CD4-positive, alpha-beta T cell treated with Interferon alpha-2 for 1 hour (primary cell): ENCODE data around the gene DHRS3.

Experiments used
- DNase-seq, 2 donors: peaks; one replicate each; pipeline ENCODE4 v3.0.0-alpha.2; 2020 to 2022

Gene DHRS3

DNA sequence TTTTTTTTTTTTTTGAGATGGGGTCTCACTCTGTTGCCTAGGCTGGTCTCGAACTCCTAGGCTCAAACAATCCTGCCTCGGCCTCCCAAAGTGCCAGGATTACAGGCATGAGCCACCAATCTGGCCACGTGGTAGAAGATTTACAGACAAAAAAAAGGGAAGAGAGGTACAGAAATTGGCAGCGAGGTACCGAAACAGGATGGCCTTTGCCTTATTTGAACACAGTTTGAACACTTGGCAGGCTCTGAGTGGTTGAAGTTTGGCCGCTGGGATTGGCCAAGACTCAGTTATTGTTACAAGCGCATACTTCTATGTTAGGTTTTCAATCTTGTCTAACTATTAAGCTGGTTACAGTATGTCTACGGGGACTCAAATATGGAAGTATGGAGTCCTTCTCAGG, 19.7 kb upstream of the DHRS3 start:
- no peak for DNase-seq

DNA sequence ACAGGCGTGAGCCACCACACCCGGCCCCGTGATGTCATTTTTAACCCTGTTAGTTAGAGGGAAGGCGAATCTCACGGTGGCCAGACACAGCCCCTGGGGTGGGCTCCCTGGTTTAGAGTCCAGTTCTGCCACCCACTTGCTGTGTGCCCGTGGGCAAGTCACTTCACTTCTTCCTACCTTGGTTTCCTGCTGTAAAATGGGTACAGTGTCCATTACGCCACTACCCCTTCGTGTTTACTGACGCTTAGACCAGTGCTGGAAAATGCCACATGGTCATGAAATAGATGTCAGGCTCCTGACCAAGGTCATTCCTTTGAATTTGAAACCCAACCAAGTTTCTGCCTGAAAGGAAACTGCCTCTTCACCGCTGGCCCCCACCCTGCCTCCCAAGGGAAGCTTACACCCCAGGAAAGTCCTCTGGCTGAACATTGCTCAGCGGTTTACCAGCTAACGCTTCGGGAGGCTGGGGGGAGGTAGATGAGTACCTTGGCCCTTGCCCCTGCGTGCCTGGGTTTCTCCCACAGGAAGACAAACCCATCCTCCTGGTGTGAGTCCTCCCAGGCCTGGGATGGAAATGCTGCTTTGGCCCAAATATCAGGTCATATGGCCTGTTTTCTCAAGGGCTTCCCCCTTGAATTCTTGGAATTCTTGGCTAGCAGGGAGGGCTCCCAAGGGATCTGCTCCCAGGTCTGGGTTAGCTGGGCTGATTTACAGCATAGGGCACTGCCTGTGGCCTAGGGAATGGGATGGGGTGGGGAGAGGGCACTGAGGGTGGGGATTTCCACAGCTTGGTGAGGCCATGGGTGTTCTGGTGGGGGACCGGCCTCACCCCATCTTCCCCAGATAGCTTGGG, 18.3 kb upstream of the DHRS3 start:
- no peak for DNase-seq

DNA sequence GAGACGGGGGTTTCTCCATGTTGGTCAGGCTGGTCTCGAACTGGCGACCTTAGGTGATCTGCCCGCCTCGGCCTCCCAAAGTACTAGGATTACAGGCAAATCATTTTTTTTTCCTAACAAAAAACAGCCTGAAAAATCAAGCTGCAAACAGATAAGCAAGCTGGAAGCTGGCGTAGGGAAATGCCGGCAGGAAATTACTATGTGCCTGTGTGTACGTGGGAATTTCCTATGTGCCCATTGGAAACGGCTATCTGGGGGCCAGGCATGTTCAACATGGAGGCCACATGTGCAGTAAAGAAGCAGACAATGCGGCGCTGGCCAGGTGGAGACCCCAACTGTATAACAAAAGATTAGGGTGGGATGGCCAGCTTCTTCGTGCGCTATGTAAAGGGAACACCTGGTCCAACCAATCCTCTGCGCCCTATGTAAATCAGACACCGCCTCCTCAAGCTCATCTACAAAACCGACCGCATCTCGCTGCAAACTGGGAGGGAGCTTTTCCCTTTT, 16.7 kb upstream of the DHRS3 start:
- no peak for DNase-seq

DNA sequence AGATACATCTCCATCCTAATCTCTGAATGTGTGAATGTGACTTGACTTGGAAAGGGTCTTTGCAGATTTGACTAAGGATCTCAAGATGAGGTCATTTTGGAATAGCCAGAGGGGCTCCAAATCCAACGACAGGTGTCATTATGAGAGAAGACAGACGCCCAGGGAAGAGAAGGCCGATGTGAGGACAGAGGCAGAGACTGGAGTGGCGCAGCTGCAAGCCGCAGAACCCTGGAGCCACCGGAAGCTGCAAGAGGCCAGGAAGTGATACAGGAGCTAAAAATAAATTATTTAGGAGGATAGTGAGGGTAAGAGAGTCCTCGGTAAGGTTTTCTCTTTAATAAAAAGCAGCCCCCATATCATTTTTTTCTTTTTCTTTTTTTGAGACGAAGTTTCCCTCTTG, 16.1 kb upstream of the DHRS3 start:
- DNase-seq, result no peak

DNA sequence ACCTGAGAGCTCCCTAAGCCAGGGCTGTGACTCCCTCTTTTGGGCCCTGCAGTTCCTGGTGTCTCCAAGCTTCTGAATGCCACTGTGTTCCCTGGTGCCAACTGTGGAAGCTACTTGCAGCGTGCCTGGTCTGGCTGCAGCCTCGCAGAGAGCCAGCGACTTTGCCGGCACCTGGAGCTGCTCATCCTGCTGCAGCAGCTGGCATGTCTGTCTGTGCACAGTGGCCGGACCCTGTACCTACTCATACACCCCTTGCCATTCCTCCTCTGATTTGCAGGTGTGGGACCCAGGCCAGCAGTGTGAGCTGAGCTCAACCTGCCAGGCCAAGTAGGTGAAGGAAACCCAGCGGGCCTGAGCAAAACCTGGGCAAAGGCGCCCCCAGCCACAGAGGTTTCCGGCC, 13.6 kb upstream of the DHRS3 start:
- DNase-seq, result no peak

DNA sequence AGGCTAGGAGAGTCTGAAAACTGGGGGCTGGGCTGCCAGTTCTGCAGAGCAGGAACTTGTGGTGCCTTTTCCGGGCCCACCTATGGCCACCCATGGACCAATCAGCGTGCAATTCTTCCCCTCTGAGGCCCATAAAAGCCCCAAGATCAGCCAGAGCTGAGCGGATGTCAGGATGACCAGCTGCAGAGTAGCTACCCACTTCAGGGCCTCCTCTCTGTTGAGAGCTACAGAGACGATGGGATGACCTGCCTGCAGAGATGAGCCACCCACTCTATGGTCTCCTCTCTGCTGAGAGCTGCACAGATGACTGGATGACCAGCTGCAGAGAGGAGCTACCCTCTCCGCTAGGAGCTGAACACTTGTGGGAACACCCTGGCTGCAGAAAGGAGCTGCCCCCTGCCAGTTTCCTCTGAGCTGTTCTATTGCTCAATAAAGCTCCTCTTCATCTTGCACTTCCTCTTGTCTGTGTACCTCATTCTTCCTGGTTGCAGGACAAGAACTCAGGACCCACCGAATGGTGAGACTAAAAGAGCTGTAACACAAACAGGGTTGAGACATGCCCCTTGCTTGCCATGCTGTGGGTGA, 13.0 kb upstream of the DHRS3 start:
- DNase-seq, result no peak

DNA sequence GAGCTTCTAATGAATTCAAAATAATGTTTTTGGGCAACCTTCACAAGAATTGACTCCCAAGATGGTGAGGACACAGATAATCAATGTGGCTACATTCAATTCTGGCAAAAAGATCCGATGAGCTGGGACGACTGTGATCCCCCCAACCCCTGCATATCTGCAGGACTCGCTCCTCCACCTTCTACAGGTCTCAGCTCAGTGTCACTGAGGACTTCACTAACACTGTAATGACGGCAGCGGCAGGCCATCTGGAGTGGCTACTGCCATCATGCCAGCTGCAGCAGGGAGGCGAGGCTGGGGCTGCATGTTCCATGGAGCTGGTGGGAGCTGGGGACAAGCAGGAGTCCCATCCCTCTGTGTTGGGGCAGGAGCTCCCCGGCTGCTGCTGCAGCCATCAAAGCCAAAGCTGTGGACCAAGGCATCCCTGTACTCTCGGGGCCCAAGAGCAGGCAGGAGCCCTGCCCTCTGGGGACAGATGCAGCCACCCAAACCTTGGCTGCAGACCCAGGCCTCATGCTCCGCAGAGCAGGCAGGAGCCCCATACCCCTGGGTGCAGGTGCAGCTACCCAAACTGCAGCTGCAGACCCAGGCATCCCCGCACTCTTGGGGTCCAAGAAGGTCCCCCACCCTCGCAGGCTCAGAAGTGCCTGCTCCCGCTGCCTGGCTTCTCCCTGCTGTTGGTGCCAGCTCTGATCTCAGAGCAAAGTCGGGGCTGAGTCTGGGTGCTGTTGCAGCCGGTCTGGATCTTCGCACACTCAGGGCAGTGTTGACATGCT, 12.2 kb upstream of the DHRS3 start:
- DNase-seq, result no peak

DNA sequence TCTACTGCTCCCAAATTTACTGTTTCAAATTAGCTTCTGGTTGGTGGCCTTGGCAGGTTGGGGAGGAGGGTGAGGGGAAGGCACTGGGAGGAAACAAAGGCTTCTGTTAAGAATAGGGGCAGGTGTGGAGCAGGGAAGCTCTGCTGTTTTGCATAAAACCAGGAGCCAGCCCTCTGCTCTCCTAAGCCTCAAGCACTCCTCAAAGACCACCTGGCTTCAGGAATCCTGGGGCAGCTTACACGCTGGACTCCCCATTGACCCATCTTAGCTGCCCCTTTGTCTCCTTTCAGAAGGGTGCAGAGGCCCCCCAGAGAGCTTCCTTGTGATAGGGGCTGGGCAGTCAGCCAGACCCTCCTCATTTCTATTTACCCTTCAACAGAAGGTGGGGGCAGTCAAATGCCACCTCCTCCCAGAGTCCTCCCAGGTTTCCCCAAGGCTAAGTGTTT, 11.5 kb upstream of the DHRS3 start:
- DNase-seq, result no peak

DNA sequence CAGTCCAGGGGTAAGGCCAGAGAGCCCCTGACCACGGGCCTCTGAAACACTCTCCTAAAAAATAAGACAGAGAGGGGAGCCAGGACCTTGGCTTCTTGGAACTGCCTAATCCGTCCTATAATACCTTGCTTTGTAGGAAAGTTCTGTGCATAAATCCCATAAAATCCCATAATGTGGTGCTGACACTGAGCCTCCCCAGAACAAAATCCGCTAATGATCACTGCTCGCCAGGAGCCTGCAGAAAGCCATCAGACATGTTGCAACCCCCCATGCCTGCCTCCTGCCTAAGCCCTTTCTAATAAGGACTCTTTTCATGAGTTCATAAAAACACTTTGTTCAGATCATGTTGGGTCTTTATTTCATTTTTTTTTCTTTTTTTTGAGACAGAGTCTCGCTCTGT, 9.3 kb upstream of the DHRS3 start:
- DNase-seq, result no peak

DNA sequence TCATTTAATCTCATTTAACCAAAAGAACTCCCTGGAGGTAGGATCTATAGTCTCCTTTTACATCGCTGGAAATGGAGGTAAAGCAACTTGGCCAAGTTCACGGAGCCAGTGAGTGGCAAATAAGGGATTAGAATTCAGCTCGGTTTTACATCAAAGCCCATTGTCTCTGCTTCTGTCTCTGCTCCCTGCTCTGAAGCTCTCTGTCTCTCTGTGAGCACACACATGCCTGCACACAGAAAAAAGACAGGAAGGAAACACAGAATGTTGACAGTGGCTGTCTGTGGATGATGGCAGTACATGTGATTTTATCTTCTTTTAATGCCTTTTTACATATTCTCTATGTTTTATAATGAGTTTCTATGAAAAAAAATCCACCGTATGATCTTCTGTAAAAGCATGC, 8.9 kb upstream of the DHRS3 start:
- DNase-seq, result no peak

DNA sequence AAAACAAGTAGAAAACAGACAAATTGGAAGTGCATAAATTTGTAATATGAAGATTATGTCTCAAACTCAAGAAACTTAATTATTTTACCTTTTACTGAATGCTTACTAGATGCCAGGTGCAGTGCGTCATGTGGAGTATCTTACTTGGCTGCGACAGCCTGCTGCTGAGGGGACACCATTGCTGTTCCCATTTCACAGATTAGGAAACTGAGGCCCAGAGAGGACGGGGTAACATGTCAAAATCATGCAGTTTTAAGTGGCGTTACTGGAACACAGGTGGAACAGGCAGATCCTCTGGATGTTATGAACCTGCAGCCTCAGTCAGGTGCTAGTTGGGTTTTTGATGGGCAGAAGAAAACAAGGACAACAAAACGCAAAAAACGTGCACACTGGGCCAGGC, 7.3 kb upstream of the DHRS3 start:
- no peak for DNase-seq

DNA sequence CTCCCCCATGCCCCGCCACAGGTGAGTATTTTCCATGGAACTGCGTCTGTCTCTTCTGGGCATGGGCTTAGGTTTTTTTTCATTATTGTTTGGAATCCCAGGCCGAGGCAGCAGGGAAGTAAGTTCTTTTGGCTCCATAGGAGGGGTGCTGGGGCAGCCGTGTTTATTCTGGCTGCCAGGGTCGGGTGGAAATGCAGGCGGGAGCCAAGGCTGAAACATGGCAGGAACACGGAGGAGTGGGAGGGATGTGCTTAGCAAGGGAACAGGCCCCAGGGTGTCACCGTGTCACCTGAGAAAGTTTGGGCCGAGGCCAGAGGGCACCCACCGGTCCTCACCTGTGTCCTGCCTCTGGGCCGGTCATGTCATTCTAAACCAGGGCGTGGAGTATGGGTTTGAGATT, 4.5 kb upstream of the DHRS3 start:
- DNase-seq, result no peak

DNA sequence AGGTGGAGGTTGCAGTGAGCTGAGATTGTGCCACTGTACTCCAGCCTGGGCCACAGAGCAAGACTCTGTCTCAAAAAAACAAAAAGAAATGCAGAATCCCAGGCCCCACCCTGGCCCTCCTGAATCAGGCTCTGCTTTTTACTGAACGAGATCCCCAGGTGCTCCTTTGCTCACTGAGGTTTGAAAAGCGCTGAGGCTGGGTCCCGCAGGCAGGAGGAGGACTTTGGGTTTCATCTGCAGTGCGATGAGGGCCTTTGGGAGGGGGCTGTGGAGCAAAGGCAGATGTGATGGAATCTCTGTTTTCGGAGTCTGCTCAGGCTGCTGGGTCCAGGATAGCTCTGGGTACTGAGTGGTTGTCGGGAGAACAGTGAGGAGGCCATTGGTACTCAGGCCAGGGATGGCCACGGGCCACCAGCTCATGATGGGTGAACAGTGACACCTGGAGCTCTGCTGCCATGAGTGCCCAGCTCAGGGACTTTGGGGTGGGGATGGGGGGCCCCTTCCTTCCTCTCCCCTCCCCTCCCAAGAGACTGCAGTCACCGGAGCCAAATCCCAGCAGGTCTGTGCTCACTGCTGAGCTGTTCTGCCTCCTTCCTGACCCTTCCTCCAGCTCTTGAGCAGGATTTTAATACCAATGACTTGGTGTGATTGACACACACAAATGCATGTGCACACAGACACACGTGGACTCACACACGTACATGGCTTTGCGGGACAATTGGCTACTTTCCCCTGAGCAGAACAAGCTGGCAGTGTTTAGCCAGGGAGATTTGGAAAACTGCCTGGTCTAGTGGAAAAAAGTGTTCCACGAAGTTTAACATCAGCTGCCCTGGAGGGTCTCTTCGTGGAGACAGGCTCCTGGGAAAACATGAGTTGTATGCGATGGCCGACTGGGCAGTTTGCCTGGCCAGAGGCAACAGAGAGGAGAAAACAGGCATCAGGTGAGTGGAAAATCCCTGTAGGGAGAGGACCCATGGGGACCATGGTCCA, 3.6 kb upstream of the DHRS3 start:
- no peak for DNase-seq

DNA sequence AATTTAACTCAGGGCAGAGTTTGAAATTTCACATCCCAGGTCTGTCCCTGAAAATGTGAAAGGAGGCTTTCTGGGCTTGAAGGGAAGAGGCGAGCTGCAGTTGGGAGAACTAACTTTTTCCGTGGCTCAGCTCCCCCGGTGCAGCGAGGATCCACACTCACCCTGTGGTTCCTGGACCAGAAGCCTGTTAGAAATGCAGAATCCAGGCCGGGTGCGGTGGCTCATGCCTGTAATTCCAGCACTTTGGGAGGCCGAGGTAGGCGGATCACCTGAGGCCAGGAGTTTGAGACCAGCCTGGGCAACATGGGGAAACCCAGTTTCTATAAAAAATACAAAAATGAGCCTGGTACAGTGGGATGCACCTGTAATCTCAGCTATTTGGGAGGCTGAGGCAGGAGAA, 2.9 kb upstream of the DHRS3 start:
- DNase-seq, result no peak

DNA sequence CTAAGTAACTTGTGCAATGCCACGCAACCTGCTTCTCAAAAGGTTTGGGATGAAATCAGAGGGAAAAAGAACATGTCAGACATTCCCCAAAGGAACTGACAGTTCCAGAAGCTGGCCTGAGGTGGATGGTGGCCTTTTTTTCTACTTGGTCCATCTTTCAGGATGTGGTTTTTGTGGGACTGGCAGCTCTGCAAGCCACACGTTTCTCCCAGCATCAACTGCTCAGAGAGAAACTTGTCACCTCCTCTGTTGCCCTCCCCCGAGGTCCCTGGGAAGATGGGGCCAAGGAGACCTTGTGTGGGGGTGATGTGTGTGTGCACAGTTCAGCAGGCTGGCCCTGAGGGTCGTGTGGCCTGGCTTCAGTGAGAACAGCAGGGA, 2.5 kb upstream of the DHRS3 start:
- DNase-seq, result peak in 1 of 2 donors; percentile 46

DNA sequence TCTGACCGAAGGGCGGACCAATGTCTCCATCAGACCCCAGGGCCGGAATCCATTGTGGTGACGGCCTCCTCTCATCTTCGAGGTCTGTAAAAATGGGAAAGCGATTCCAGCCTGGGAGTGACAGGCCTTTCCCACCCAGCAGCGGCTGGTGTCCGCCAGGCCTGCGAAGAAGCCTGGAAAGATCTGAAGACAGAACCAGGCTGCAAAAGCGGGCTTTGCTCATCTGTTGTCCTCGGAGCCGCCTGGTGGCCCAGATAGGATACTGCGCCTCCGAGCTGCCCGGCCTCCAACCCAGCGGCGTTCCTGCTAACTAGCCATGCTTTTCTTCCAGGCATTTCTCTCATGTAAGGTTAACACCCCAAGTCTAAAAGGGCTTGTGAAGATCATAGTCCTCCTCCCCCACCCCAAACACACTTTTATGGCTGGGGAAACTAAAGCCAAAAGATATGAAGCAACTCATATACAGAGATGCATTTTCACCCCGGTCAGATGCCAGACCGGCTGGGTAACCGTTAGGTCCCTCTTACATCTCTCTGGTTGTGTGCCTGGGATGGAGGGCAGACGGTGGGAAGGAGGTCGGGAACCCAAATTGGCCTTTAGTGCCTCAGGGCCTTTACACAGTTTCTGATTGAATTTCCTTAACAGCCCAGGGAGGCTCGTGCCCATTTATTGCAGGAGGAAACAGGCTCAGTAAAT, 1.9 kb upstream of the DHRS3 start:
- DNase-seq, result peak; percentile 75 to 82

DNA sequence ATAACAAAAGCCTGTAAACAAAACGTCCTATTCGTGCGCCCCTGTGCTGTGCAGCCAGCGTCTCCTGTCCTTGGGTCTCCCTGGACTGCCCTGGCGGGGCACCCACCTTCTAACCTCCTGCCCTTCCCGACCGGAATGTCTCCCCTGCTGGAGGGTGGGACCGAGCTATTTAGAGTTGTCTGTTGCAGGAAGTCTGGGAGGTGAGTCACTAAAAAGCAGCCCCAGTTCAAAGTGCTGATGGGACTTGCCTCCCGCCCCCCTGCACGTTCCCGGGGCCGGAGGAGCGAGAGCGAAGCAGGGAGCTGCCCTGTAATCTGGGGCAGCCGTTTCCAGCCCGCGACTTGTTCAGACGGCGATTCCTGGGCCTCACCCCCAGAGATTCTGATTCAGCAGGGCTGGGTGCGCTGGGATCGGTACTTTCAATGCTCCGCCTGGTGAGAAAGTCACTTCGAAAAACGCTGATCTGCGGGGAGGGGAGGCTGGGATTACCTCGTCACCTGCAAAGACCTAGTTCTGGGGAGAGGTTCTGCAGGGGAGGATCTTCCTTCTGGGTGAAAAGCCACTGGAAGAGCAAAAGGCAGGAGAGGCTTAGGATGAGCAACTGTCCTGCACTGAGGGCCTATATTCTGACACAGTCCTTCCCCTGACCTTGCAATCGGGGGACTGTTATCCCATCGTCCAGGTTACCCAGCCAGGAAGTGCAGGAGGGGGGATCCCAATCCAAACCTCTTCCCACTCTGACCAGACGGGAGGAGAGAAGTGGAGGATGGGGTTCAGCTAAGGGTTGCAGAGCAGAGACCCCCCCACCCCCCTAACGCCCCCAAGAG, 1.2 kb upstream of the DHRS3 start:
- DNase-seq, result peak in 1 of 2 donors; percentile 52

DNA sequence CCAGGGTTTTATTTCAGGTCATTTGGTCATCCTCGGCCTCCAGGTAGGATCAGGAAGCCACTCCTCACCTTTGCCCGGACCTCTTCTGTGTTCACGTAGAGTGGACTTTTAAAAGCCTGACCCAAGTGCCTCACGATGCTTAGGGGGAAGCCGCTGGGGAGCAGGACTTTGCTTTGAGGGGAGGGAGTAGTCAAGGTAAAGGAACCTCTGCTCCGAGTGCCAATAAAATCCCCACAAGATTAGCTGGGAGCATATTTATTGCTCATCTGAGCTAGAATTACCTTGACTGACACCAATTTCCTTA, 603 bp upstream of the DHRS3 start:
- DNase-seq, result no peak

DNA sequence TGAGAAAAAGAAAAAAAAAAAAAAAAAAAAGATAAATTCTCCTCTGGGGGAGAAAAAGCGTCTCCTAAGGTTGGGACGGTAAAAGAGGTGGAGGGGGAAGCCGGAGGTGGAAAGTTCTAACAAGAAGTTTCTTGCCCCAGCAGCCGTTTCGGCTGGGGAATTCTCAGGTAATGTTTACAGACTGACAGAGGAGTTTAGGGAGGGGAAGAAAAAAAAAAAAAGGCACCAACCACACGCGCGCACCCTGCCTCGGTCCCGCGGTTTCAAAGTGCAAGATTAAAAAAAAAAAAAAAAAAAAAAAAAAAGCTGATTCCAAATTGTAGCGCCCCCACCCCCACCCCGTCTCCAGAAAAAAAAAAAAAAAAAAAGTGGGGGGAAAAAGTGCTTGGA, 504 bp downstream of the DHRS3 start:
- DNase-seq, result peak; percentile 28 to 64

DNA sequence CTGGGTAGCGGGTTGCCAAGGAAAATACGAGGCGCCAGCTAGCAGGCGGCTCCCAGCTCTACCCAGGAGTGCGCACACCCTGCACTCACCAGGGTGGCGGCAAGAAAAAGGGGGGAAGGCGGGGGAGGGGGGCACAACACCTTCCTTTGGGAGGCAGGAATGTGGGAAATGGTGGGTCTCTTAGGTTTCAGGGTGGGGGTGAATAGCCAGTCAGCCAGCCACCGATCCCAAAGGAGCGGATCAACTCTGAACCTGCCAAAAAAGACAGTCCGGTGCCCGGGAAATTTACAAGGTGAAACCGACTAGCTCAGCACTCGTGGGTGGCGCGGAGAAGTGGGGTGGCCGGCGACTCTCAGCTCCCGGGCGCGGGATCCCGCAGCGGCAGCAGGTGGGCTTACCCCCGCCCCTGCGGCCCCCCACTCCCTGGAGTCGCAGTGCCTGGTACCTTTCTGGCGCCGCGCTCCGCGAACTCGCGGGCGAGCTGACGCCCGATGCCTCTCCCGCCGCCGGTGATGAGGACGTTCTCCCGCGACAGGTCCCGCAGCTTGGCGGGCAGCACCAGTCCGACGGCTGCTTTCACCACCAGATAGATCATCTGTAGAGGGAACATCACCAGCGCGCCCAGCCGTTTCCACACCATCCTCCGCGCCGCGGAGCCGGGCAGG, 1.2 kb downstream of the DHRS3 start:
- DNase-seq, result peak in 1 of 2 donors; percentile 23
